ENCODE data around the gene FAF1.

DNA sequence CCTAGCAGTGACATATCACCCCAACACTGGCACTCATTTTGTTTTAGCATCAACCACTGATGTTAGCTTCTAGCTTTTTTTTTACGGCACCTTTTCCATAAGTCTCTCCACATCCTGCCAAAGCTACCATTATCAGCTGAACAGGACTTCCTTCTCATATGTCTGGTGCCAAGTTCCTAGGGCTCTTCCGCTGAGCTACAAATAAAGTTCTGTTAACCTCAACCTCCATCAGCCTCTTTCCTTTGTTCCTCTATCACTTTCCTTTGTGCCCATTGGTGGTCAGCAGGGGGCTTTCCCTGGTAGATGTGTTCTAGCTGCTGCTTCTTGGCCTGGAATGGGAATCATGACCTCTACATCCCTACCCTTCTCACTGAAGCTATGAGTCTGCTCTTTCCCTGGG is 163.8 kb downstream of the FAF1 start:
- TF ChIP-seq, protein P1, sequence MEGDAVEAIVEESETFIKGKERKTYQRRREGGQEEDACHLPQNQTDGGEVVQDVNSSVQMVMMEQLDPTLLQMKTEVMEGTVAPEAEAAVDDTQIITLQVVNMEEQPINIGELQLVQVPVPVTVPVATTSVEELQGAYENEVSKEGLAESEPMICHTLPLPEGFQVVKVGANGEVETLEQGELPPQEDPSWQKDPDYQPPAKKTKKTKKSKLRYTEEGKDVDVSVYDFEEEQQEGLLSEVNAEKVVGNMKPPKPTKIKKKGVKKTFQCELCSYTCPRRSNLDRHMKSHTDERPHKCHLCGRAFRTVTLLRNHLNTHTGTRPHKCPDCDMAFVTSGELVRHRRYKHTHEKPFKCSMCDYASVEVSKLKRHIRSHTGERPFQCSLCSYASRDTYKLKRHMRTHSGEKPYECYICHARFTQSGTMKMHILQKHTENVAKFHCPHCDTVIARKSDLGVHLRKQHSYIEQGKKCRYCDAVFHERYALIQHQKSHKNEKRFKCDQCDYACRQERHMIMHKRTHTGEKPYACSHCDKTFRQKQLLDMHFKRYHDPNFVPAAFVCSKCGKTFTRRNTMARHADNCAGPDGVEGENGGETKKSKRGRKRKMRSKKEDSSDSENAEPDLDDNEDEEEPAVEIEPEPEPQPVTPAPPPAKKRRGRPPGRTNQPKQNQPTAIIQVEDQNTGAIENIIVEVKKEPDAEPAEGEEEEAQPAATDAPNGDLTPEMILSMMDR (IDR thresholded peaks at IDR 0.05) = no peak
- TF ChIP-seq POLR2A (IDR thresholded peaks at IDR 0.05) (no peak), EP300 (IDR thresholded peaks at IDR 0.05) (no peak)

Data from tibial nerve (tissue), 4 donors.